HG03460 (cell line): ENCODE data around the gene SFMBT2.
"Not testable (repeated sequence)": the region's sequence is repeated elsewhere in the genome, so short reads cannot be mapped to it uniquely, and the experiment has no call there.

Source experiments
- ATAC-seq: cut with Tn5 transposase; IDR thresholded peaks from one replicate; pipeline ENCODE4 v1.9.1; 2021; ENCODE audit not compliant: unreplicated experiment

The SFMBT2 gene

DNA sequence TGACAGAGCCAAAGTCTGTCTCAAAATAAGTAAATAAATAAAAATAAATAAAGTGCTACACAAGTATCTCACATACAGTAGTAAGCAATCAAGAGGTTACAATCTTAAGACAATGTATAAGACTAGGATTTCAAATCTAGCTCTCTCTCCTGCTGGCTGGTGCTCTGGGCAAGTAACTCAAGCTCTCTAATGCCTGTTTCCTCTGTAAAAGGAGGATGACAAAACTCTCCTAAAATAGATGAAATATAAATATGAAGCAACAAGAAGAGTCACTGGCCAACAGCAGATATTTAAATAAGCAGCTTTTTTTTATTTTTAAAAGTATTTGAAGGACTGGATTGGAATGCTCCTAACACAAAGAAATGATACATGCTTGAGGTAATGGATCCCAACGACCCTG lies 7.2 kb downstream of the SFMBT2 start:
- no peak for ATAC-seq

DNA sequence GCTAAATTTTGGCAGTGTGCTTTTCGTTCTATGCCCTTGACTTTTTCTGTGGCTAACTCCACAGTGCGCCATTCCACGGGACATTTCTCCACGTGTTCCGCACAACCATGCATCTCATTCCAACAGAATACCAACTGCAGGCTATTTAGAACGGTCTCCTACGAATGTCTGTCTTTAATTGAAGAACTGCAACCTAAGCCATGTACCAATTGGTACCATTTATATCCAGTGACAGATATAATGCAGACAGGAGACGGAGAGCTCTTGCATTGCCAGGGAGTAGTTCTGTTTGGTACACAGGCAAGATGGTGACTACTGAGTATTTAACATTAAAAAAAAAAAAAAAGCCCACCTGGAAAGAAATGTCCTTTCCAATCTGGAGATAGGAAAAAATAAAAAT lies 9.1 kb downstream of the SFMBT2 start:
- no peak for ATAC-seq

DNA sequence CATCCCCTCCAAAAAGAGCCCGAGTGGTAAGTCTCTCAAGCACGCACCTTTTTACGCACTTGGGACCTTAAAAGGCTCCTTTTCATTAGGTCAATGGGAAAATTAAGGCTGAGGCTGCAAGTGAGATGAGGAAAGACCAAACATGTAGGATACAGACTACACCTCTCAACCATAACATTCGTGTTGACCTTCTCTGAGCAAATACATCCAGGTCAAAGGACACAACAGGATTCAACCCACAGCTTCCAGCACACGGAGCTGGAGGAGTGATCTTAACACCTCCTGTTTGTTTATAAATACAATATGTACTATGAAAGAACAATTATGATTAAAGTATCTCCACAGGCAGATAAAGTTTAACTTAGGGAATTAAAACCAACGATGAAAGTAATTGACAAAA lies 9.7 kb downstream of the SFMBT2 start:
- ATAC-seq: no peak

DNA sequence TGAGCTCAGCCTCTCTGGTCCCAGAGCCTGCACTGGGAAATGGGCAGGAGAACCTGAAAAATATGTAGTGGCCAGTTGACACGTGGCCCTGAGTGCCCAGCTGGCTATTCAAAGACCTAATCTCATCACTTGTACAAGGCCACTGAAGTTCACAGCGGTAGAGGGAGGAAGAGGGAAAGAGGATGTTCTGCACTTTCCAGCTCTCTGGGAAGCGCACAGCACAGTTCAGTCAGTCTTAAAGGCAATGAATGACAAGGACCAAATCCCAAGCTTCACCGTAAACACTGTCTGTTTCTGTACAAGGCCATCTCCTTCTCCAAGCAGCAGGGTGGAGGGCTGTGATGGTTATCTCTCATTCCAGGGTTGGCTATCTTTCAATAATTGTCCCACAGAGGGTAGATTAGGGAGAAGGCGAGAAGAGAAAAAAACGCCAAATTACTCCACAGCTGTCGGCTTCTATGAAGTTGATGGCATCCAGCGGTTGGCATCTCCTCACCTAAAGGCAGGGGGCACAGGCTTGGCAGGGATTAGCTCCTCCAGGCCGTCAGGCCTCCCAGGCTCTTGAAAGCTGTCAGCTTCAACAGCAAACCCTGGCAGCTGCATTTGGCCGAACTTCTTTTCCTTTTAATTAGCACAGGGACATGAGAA lies 10.6 kb downstream of the SFMBT2 start:
- ATAC-seq: no peak

DNA sequence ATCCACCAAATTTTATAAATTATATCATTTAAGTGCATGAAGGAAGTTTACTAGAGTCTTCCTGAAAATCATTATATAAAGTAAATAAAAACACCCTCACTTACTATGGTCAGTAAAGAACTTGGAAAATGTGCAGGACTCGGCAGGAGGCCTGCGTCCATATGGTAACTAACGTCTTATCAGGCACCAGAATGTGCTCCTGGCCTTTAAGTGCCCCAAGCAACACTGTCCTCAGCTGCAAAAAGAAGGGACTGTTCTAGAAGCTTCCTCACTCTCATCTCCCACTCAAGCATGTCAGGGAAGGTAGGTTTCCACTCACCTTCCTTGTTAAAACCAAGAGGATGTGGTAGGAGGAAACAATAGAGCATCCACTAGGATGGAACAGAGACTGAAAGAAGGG lies 11.3 kb downstream of the SFMBT2 start:
- no peak for ATAC-seq

DNA sequence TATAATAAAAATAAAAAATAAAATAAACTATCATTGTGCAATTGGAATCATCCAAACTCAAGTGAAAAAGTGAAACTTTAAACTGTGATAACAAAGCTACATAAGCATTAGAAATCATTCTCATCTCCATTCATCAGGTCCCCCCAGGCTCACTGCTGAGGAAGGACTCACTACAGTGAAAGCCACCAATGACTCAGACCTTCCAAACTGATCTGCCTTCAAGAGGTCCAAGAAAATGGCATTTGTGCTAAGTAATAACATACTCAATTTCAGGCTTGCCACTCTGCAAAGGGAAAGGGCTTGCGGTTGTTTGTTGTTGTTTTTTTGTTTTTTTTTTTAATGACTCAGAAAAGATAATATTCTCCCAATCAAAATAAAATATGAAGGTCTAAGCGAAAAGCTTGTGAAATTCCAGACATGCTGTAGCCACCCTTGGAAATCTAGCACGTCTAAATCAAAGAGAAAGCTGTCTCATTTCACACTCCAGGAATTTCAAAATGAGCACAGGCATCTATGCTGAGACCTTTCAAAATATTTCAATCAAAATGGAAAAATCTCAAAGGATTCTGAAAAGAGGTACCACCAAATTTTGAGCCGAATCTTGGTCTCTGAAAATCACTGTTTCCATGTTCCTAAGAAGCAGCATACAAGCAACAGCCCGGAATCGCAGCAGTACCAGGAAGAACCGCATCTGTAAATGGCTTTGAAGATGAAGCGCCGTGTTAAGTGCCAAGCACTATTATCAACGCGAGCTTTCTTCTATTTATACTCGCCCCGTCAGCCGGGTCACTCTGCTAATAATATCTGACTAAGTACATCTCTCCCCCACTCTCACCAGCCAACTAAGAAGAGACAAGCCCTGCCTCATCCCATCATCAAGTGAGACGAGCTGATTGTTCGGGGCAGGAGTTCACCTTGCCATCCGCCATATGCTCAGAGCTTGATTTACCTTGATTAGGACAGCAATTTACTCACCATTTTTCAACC lies 13.5 kb downstream of the SFMBT2 start:
- no peak for ATAC-seq

DNA sequence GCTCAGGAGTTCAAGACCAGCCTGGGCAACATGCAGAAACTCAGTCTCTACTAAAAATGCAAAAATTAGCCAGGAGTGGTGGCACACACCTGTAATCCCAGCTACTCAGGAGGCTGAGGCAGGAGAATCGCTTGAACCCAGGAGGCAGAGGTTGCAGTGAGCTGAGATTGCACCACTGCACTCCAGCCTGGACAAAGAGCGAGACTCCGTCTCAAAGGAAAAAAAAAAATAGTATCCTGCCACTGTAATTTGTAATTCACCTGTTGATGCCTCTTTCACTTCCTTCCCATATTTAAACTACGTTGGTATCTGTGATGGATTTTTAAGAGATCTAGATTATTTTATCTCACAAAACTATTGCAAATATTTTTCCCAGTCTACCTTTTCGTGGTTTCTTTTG lies 18.5 kb downstream of the SFMBT2 start:
- ATAC-seq: not testable (repeated sequence)

DNA sequence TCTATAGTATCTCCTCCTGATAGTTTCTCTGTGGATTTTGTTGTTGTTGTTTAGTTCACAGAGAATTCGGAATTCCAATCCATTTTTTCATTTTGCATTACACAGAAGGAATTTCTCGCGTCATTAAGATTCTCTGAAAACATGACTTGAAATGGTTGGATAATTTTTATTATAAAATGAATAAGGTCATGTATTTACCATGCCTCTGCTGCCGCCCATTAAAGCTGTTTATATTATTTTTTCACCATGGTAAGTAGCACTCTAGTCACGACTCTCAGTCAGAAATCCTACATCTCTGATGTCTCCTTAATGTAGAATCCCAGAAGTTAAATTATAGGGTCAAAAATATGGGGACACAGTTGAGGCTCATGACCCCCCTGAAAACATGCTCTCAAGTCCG lies 19.1 kb downstream of the SFMBT2 start:
- ATAC-seq: no peak

DNA sequence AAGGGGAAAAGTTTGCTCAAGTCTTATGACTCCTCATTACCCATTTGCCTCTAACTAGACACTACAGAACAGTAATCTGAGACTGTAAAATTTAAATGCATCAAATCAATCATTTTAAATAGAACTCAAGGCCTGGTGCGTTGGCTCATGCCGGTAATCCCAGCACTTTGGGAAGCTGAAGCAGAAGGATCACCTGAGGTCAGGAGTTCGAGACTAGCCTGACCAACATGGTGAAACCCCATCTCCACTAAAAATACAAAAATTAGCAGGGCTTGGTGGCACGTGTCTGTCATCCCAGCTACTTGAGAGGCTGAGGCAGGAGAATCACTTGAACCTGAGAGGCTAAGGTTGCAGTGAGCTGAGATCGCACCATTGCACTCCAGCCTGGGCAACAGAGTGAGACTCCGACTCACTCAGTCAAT lies 20.1 kb downstream of the SFMBT2 start:
- ATAC-seq: not testable (repeated sequence)

DNA sequence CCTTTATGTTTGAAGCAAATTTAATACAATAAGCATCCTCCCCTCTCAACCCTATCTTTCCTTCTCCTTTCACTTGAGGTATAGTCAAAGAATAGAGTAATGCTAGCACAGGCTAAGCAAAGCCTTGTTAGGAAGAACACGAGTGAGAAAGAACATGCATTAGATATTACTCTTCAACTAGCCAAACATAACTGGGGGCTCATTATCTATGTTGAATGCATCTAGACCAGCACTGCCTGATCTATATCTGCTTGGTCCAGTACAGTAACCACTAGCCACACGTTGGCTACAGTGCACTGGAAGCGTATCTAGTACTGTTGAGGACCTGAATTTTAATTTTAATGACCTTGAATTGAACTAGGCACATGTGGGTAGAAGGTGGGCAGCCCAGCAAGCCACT lies 21.0 kb downstream of the SFMBT2 start:
- ATAC-seq: no peak

DNA sequence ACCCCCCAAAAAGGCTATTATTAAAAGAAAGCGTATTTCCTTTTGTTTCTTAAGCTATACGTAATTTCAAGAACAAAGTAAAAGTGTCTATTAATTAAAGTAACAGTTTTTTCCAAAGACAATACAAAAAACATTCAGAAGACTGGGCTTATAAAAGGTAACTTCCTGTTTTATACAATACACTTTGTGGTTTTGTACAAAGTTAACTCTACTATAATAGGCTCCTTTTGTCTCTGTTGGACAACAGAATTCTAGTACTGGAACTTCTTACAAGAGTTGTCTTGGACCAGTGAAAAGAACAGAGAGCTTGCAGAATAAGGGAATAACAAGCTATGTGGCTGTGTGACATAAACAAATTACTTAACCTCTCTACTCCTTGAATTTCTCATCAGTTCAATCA lies 21.5 kb downstream of the SFMBT2 start:
- no peak for ATAC-seq

DNA sequence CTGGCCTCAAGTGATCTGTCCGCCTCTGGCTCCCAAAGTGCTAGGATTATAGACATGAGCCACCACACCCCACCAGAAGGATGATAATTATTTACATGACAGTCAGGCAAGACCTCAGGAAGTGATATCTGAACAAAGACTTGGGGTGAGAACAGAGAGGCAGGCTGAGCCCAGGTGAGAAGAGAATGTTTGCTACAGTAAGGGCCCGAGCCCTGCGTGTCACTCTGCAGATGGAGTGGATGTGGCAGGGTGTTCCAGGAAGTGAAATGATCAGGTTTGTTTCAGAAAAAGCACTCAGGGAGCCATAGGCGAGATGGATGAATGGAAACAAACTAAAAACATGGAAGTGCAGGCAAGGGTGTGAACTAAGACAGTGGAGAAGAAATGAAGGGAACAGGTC lies 22.2 kb downstream of the SFMBT2 start:
- no peak for ATAC-seq

DNA sequence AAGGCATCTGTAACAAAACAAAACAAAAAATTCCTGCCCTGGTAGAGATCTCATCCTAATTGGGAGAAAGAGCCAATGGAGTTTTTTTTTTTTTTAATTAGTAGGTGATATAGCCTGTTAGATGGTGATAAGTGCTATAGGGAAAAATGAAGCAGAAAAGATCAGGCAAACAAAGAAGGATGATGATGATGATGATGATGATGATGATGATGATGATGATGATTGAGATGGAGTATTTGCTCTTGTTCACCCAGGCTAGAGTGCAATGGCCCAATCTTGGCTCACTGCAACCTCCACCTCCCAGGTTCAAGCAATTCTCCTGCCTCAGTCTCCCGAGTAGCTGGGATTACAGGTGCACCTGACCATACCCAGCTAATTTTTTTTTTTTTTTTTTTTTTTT lies 22.7 kb downstream of the SFMBT2 start:
- not testable (repeated sequence) for ATAC-seq

DNA sequence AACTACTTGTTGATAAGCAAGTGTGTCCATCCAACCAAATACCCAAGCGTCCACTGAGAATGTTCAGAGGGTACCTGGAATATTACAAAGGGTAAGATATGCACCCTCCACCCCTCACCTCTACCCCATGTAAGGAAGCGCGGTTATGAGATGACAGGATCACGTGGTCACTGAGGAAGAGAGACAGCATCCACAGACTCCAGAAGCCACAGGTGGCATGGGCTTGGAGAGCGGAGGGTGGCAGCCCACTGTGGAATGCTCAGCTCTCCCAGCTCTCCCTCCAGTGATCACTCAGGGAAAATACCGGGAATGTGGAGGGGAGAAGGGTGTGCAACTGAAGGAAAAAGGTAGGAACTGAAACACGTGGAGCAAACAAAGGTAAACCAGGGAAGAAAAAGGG lies 25.7 kb downstream of the SFMBT2 start:
- no peak for ATAC-seq

DNA sequence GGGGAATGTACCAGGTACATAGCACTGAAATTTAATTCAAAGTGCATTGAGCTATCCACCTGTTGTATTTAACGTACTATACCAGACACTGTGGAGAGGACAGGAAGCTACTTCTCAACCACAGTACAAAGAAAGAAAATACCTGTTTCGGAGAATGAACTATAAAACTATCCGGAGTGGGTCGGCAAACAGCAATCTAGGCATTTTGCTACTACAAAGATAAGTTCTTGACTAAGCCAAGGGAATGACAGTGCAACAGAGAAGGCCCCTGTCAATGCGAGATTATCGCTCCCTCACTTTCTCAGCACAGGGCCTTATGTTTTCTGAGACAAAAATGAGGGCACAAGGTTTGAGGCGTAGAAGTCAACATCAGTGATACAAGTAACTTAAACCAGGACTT lies 27.4 kb downstream of the SFMBT2 start:
- no peak for ATAC-seq

DNA sequence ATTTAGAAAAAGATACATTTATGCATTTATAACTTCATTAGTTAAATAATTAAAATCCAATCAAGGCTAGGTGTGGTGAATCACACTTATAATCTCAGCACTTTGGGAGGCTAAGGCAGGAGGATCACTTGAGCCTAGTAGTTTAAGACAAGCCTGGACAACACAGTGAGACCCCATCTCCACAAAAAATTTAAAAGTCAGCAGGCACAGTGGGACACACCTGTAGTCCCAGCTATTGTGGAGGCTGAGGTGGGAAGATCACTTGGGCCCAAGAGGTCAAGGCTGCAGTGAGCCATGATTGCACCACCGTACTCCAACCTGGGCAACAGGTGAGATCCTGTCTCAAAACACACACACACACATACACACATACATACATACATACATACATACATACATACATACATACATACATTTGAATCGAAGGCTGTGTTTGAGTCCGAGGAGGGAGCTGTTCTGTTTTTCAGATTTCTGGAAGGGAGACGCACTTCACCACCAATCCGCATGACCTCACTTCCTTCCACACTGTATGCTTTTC lies 30.1 kb downstream of the SFMBT2 start:
- no peak for ATAC-seq

DNA sequence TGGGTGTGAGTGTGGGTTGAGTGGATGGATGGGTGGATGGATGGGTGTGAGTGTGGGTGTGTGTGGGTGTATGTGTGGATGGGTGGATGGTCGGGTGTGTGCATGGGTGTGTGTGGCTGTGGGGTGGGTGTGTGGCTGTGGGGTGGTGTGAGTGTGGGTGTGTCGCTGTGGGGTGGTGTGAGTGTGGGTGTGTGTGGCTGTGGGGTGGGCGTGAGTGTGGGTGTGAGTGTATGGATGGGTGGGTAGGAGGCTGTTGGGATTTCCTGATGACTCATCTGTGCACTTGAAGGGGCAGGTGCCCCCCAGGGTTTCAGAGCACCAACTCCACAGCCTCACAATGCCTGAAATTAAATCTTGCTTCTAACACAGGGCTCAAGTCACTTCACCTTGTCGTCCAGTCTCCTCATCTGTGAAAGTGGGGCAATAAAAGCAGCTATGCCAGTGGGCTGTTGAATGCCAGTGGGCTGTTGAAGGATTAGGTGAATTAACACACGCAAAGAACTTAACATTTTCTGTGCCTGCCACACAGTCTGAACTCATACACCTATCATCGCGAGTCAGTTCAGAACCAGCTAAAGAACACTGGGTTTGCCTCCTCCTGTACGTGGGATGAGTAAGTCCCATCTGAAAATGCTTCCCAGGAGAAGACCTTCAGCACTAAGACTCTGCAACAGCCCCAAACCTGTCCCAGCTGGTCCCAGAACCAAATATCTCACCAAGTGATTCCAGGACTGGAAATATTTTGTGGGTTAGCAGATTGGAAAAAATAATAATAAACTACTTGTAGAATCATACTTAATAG lies 32.0 kb downstream of the SFMBT2 start:
- no peak for ATAC-seq

DNA sequence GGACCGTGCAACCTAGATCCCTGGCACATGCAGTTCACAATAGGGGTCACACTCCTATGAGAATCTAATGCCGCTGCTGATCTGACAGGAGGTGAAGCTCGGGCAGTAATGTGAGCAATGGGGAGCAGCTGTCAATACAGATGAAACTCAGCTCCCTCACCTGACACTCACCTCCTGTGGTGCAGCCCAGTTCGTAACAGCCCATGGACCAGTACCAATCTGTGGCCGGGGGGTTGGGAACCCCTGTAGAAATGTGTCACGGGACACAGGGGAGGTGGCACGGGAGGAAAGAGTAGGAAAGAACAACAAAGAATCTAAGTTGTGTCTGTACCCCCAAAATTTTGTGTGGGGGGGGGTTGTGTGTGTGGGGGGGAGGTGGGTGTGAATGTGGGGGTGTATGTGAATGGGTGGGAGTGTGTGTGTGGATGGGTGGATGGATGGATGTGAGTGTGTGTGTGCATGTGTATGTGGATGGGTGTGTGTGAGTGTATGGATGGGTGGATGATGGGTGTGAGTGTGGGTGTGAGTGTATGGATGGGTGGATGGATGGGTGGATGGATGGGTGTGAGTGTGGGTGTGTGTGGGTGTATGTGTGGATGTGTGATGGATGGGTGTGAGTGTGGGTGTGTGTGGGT lies 33.1 kb downstream of the SFMBT2 start:
- no peak for ATAC-seq

DNA sequence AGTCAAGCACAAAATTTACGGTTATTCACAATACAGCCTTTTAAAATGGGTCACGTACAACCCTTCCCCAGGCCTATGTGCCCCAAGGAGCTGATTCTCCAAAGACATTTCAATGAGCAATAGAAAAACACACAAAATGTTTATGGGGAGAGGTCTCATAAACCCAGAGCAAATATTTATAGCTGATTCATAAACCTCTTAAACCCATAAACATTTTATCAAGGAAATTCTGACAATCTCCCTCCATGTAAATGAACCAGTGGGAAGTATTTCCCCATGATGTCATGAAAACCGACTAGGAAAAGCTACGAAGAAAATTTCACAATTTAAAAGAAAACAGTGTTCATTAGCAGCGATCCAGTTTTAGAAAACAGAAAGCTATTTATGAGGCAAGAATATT lies 36.0 kb downstream of the SFMBT2 start:
- ATAC-seq: no peak

DNA sequence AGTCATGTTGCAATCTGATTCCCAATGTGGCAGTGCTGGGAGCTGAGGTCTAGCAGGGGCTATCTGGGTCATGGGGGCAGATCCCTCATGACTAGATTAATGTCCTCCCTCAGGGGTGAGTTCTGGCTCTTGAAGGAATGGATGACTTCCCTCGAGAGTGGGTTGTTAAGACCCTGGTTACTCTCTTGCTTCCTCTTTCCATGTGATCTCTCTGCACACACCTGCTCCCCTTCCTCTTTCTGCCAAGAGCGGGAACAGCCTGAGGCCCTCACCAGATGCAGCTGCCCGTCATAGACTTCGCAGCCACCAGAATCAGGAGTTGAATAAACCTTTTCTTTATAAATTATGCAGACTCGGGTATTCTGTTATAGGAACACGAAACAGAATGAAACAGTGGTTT lies 37.8 kb downstream of the SFMBT2 start:
- no peak for ATAC-seq

DNA sequence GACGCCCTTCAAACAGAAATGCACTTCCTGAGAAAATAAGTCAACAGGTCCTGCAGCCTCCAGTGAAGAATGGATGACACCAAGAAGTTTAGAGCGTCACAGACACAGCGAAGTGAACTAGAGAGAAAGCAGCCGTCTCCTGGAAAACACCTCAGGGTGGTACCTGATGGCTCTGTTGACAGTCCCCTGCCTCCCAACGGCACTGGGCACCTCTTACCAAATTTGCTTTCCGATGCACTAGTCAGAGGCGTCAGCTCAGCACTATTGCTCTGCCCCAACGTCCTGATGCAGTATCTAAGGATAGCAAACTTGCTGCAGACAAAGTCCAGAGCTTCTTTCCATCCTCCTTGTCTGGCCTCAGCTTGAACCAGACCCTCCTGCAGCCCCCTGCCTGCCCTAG lies 38.3 kb downstream of the SFMBT2 start:
- no peak for ATAC-seq
